IPS-NIHi7 (cell line): ENCODE measurements around the gene EFNA5.

Experiments used
- DNase-seq: peaks from one replicate; pipeline ENCODE4 v3.0.0; 2012; ENCODE audit warnings: mixed read lengths; ENCODE audit errors: extremely low spot score

The EFNA5 gene

DNA sequence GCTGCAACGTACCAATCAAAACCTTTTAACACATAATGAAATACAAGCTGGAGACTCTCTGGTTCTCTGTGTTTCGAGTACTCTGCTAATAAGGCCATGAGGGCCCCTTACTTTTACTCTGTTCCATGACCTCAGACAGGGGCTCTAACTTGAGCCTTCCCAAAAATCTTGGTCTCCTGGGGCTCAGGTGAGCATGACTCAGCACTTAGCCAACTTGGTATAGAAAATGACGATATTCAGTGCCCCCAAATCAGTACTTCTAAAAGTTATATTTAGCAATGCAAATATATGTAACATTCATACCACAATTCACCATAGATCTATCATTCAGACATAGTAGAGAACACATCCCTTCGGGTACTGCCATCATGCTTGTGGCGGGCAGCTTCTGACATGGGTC, 278.9 kb downstream of the EFNA5 start:
- no peak for DNase-seq

DNA sequence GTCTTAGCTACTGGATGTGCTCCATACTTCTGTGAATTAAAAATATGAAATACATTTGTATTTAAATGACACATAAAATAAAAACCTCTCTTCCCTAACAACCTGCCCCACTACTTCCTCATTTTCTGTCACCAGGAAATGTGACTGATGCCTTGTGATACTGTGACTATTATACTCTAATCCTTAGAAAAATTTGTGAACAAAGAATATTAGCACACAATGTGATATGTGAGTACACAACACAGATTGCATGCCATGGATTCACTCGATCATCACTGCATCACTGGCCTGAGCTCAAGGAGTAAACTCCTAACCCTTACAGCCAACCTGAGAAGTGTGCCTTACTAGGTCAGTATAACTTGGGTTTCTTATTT, 281.0 kb downstream of the EFNA5 start:
- DNase-seq: no peak

GRCh38 chr5:107389130-107389774, 281.5 kb downstream of the EFNA5 start:
- DNase-seq: no peak

GRCh38 chr5:107388141-107388861, 282.4 kb downstream of the EFNA5 start:
- DNase-seq: no peak

- no peak for DNase-seq
These were observed 283.1 kb downstream of the EFNA5 start for GRCh38 chr5:107387526-107388140.

DNA sequence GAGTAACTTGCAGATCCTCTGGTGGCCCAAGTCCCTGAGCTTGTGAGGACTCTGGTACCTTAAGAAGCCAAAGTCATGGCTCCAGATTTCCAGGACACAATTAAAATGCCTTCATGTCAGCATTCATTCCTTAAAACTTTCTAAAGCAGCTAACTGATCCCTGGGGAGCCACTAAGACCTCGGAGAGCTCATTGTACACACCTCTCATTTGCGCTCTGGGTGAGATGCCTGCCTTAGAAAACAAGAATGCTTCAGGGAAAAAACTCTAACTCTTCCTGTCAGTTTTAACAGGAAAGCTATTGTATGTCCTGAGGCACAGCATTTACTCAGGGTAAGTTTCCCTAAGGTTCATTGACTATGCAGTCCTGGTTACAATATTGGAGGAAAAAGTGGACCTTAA, 285.0 kb downstream of the EFNA5 start:
- DNase-seq: no peak

GRCh38 chr5:107384256-107384655, 286.5 kb downstream of the EFNA5 start:
- DNase-seq: no peak

- DNase-seq: no peak
These were observed 287.3 kb downstream of the EFNA5 start for GRCh38 chr5:107383414-107383813.

DNA sequence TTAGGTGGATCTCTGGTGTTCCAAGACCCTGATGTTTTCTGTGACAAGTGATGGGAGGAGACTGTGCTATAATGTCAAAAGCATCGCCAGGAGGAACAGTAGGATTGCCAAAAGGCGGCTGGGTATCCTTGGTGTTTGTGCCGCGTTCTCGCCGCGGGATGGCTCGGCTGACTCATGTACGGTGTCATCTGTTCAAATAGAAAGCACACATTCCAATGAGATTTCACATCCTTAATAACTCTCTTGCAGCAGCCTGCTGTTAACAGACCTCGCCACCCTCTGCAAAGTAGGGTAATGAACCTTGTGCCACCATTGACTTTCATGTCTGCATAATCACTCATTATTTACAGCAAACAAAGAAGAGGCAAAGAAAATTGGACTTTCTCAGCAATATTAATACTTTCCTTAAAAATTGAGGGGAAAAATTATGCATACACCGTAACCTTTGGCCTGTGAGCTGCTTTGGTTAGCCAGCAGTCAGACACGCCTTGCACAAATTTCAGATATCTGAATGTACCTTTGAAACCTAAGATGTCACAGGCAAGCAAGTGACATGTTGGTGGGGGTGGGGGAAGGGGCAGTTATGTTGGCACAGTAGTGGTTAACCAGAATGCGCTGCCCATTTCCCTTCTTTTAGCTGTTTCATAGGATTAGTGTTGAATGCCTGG, 289.4 kb downstream of the EFNA5 start:
- DNase-seq: no peak

DNA sequence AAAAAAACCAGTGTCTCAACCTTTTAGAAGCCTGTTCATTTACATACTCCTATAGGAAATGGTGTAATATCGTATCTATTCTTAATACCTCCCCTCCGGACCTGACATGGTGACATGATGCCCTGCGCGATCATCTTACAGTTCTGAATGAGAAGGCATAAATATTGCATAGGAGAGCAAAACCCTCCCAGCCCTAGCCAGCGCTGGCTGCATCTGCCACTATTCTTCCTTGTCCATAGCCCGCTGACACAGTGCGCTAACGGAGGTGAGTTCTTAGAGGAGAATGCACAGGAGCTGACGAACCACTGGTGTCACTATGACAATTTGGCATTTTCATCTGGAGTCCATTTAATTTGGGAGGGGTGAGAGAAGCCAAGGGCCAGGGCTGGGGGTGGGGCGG, 290.1 kb downstream of the EFNA5 start:
- DNase-seq: no peak

- DNase-seq: no peak
These were observed 292.4 kb downstream of the EFNA5 start for GRCh38 chr5:107378218-107378899.

DNA sequence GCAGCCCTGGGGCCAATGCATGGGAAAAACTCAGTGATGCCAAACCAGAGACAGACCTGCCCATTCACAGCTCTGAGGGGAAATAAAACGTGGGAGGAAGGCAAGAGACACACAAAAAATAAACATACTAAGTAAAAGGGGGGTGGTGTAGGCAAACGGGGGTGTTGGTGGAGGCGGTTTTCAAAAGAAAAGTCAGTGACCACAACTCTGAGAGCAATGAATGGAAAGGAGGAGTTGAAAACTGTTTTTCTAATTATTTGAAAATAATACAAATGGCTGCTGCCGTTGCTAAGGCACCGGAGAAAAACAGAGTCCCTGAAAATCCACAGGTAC, 293.5 kb downstream of the EFNA5 start:
- no peak for DNase-seq

- no peak for DNase-seq
These were observed 294.0 kb downstream of the EFNA5 start for GRCh38 chr5:107376546-107377276.

DNA sequence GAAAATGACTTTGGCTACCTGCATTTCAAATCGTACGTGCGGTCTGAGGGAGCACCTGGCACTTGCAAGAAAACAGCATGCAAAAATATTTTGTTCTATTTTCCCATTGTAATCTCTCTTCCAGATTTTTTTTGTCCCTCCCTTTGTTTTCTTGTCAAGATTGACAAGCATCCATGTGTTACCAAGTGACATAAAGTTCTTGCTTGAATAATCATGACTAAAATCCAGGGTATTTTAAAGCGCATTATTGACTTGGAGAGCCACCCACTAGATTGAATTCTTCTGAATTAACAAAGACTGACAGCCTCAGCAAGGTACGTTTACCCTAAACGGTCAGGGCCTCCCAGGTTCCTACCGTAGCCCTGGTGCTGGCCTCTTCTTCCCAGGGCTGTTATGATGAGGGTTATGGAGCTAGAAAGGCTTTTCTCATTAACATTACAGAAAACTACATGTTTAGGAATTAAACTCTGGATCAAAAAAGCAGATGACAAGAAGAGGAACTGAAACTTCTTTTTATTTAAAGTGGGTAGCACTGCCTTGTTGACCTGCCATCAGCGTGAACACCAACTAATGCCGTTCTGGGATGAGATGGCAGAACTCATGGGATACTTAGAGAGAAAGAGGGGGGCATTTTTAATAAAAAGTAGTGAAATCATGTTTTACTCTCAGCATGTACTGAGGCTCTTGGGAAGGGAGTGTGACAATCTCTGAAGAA, 297.0 kb downstream of the EFNA5 start:
- no peak for DNase-seq

DNA sequence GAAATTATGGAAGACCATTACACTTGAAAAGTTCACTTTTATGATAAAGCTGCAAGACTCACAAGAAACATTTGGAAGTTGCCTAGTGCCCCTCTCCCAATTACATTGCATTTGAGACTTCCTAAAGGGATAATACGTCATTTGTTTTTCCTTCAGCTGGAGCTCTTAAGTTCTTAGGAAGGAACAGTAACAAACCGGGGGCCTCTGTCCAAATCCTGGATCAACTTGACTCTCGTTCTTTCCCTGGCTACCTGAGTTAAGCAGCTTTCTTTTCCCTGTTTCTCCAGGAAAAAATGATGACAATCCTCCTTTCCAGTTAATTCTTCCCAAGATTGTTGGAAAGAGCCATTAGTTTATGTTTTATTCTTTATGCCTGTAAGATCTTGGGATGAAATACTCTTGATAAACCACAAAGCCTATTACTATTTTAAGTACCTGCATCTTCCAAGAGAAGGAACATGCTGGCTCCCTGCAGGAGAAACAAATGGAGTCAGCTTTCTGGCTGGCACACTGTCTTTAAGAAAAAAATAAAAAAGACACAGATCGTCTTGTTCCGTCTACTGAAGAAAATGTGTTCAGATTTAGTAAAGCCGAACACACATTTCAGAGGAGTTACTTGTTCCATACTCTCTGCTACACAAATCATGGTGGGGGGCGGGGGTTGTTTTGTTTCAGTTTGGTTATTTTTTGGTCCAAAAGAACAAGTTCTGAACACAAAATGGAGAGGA, 297.9 kb downstream of the EFNA5 start:
- no peak for DNase-seq

GRCh38 chr5:107370396-107370968, 300.3 kb downstream of the EFNA5 start:
- no peak for DNase-seq

DNA sequence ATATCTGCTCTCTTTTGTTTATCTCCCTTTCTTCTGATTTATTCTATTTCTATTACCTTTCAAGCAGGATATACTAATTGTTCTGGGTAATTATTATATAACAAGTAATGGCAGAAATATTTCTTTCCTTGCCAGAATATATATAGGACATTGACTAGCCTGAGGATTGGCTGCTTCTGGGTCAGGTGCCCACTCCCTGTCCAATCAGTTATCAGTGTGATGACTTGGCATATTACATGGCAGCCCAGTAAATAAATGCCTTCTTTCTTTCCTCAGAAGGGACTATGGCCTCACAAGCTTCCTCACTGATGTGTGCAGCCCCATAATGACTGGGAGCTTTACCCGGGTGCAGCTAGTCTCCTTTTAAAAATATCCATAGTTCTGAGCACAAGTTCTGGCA, 301.1 kb downstream of the EFNA5 start:
- DNase-seq: no peak

- DNase-seq: no peak
These were observed 302.1 kb downstream of the EFNA5 start for GRCh38 chr5:107368615-107369014.

DNA sequence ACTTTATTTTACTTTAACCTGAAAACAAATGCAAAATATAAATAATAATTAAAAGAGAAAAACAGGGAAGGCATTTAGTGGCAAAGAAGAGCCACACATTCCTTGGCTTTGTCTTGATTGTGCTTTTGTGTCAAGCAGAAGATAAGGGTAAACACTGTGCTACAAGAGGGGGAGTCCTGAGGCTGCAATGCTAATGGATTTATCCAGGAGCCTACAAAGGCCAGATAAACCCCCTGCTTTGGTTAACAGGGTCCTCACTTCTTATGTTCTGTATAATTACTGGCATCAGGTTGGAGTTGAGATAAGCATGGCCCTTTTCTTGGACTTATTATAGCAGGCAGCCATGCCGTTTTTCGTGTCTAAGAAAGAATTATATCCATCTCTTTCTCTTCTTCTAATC, 302.8 kb downstream of the EFNA5 start:
- no peak for DNase-seq

DNA sequence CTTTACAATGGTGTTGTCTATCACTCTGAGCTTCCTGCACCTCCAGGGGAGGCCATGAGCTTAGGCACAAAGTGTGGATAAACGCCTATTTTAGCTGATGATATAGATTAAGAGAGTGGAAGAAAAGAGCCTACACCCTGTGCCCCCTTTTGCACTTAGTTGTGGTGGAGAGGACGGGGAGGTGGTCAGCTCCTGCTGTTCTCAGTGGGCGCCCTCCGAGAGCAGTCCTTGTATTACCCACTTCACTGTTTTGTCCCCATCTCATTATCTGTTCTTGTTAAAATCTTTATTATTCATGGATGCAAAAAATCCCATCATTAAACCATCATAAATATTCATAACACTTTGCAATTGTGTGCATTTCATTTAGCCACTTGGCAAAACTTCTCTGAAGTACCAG, 303.3 kb downstream of the EFNA5 start:
- DNase-seq: no peak
